Ectodermal cell (in vitro differentiated cells): ENCODE results near the gene ITIH3.
"Not testable (repeated sequence)": the region's sequence is repeated elsewhere in the genome, so short reads cannot be mapped to it uniquely, and the experiment has no call there.

Experiments
- H3K27ac ChIP-seq: 2 replicates; pipeline ENCODE4 v1.7.0; 2013; ENCODE audit warnings: mild to moderate bottlenecking, low read depth, low read length; ENCODE audit not compliant: insufficient read depth, poor library complexity, severe bottlenecking
- H3K27me3 ChIP-seq: 2 replicates; pipeline ENCODE4 v1.7.0; 2013; ENCODE audit warnings: mild to moderate bottlenecking, low read length; ENCODE audit not compliant: insufficient read depth, control insufficient read depth, poor library complexity, severe bottlenecking
- H3K36me3 ChIP-seq: one replicate; pipeline ENCODE4 v1.7.0; 2013; ENCODE audit warnings: low read length; ENCODE audit not compliant: control insufficient read depth, insufficient read depth
- H3K4me1 ChIP-seq: one replicate; pipeline ENCODE4 v1.7.0; 2013; ENCODE audit warnings: low read length; ENCODE audit not compliant: control insufficient read depth, insufficient read depth
- H3K4me3 ChIP-seq: 2 replicates; pipeline ENCODE4 v1.7.0; 2013; ENCODE audit warnings: low read depth, low read length, control low read depth; ENCODE audit not compliant: insufficient read depth
- H3K9me3 ChIP-seq: 2 replicates; pipeline ENCODE4 v1.7.0; 2013; ENCODE audit warnings: mild to moderate bottlenecking, low read length, moderate library complexity; ENCODE audit not compliant: control insufficient read depth
- WGBS, 2 experiments: methylation state at CpG; one replicate each; pipeline ENCODE4 v1.1.7; 2013; ENCODE audit warnings: missing lambda C conversion rate in 2 of 2; 5-methylcytosine and 5-hydroxymethylcytosine counted together

The ITIH3 gene

DNA sequence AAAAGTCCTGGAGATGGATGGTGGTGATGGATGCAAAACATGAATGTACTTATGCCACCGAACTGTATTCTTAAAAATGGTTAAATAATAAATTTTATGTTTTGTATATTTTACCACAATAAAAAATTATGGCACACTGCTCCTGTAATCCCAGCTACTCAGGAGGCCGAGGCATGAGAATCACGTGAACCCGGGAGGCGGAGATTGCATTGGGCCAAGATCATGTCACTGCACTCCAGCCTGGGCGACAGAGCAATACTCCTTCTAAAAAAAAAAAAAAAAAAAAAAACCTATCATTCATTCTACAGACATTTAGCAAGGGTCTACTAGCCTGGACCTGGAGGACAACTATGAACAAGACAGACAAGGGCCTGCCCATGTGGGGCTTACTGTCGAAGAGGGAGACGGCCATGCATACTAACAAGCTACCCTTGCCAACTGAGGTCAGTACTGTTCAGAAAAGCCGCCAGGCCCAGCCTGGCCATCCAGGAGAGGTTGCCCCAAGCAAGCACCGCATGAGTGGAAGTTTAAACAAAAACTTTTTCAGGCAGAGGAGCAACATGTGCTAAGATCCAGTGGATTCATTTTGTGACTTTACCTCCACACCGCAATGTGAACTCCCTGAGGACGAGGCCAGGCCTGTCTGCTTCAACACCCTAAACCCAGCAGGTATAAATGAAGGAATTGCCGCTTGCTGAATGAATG is 21.1 kb upstream of the ITIH3 start:
- Histone ChIP-seq H3K27me3 (no peaks in the 10 kb centered on the region), H3K27ac (no peak overlapping the region), H3K4me1 (no peaks in the 10 kb centered on the region), H3K4me3 (no peak overlapping the region), H3K36me3 (no peaks in the 10 kb centered on the region), H3K9me3 (no peaks in the 10 kb centered on the region)
- 93 to 94% methylated on average over 12 to 13 of the region's 13 CpGs for WGBS, 2 experiments

GRCh38 chr3:52774066-52774713 is 20.4 kb upstream of the ITIH3 start:
- no peak overlapping the region for H3K27ac ChIP-seq
- H3K4me3 ChIP-seq: no peak overlapping the region
- H3K36me3 ChIP-seq: no peaks in the 10 kb centered on the region
- no peaks in the 10 kb centered on the region for H3K27me3 ChIP-seq
- no peaks in the 10 kb centered on the region for H3K9me3 ChIP-seq
- WGBS, 2 experiments: 84 to 88% methylated on average over 8 of the region's 8 CpGs
- H3K4me1 ChIP-seq: no peaks in the 10 kb centered on the region

GRCh38 chr3:52774901-52775864 is 19.4 kb upstream of the ITIH3 start:
- no peaks in the 10 kb centered on the region for H3K4me1 ChIP-seq
- H3K27me3 ChIP-seq: no peaks in the 10 kb centered on the region
- no peak overlapping the region for H3K27ac ChIP-seq
- H3K9me3 ChIP-seq: no peaks in the 10 kb centered on the region
- 81 to 85% methylated on average over 6 of the region's 6 CpGs for WGBS, 2 experiments
- no peak overlapping the region for H3K4me3 ChIP-seq
- no peaks in the 10 kb centered on the region for H3K36me3 ChIP-seq

- no peaks in the 10 kb centered on the region for H3K4me1 ChIP-seq
- WGBS, 2 experiments: 81 to 87% methylated on average over 8 of the region's 8 CpGs
- H3K27ac ChIP-seq: no peak overlapping the region
- H3K9me3 ChIP-seq: no peaks in the 10 kb centered on the region
- H3K36me3 ChIP-seq: no peaks in the 10 kb centered on the region
- no peaks in the 10 kb centered on the region for H3K27me3 ChIP-seq
- no peak overlapping the region for H3K4me3 ChIP-seq
Measured at GRCh38 chr3:52775877-52776276, 18.7 kb upstream of the ITIH3 start.

DNA sequence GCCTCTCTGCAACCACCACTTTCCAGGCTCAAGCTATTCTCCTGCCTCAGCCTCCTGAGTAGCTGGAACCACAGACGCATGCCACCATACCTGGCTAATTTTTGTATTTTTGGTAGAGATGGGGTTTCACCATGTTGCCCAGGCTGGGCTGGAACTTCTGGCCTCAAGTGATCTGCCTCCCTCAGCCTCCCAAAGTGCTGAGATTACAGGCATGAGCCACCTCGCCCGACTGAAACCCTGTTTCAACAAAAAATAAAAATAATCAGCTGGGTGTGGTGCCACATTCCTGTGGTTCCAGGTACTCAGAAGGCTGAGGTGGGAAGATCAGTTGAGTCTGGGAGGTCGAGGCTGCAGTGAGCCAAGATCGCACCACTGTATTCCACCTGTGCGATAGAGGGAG is 18.1 kb upstream of the ITIH3 start:
- 81 to 88% methylated on average over 6 of the region's 6 CpGs for WGBS, 2 experiments
- not testable (repeated sequence) for H3K27ac ChIP-seq, H3K4me1 ChIP-seq, H3K9me3 ChIP-seq, H3K4me3 ChIP-seq, H3K36me3 ChIP-seq, H3K27me3 ChIP-seq

DNA sequence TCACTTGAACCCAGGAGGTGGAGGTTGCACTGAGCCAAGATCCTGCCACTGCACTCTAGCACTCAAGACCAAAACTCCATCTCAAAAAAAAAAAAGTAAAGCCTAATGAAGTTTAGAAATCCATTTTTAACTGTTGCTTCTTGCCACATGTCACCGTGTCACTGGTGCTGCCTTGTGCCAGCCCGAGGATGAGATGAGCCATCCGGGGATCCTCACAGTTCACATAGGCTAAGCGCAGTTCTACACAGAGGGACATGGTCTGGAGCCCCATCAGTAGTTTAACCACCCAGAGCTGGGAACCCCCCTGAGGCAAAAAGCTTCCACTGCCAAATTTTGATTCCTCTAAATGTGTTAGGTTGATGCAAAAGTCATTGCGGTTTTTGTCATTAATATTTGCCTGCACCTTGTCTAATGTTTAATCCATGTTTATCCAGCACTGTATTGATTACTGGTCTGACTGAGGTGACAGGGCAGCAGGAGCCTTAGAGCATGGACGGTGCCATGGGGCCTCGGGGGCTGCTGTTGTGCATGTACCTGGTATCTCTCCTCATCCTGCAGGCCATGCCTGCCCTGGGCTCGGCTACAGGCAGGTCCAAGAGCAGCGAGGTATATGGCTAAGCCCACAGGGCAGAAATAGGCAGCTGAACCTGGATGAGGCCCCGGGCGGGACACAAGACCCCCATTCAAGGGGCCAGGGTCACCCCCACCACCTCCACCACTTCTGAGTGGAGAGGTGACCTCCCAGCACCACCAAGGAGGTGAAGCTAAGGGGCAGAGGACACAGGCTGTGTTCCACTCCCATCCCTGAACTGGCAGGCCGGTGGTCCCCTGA is 17.3 kb upstream of the ITIH3 start, which contains the start of gene ITIH1:
TSS of gene ITIH1 (plus strand) at position 473 of the 832 bp plus-strand sequence. CDS start at position 490, 17 bp downstream.
- H3K36me3 ChIP-seq: no peaks in the 10 kb centered on the region
- 90% methylated on average over 12 of the region's 12 CpGs for WGBS, 2 experiments
- H3K4me1 ChIP-seq: no peaks in the 10 kb centered on the region
- H3K9me3 ChIP-seq: no peaks in the 10 kb centered on the region
- no peaks in the 10 kb centered on the region for H3K27me3 ChIP-seq
- H3K27ac ChIP-seq: no peak within 1 kb of the TSS
- H3K4me3 ChIP-seq: no peak within 1 kb of the TSS

DNA sequence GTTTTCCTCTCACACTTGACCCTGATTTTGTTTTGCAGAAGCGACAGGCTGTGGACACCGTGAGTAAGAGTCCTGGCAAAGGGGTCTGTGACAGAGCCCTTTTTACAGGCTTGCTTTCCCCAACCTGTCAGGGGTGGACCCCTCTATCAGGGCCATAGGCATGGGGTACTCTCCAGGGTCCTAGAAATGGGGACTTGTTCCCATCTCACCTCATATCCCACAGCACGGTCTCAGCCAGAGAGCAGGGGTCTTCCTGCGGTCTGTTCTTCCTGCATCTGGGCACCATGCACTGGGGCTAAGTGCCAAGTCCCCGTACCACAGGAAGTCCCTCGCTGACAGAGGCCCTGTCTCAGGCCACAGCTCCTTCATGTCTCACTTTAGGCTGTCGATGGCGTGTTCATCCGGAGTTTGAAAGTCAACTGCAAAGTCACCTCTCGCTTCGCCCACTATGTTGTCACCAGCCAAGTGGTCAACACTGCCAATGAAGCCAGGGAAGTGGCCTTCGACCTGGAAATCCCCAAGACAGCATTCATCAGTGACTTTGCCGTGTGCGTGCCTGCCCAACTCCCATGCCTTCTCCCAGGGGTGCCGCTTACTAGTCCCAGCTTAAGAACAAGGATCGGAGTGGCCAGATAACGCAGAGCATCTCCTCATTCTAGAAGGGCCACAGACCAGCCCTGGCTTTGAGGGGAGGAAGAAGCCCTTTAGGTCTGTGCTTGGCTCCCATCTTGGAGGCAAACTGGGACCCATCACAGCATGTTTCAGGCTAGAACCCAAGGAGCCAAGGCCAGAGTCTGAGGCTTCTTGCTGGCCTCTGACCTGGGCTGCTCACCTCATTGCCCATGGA is 16.4 kb upstream of the ITIH3 start:
- Histone ChIP-seq H3K27ac (no peak overlapping the region), H3K4me3 (no peak overlapping the region), H3K36me3 (no peaks in the 10 kb centered on the region), H3K9me3 (no peaks in the 10 kb centered on the region), H3K27me3 (no peaks in the 10 kb centered on the region), H3K4me1 (no peaks in the 10 kb centered on the region)
- WGBS, 2 experiments: 93% methylated on average over 17 of the region's 17 CpGs

- no peak overlapping the region for H3K4me3 ChIP-seq
- H3K4me1 ChIP-seq: no peaks in the 10 kb centered on the region
- no peaks in the 10 kb centered on the region for H3K9me3 ChIP-seq
- WGBS, 2 experiments: 93 to 95% methylated on average over 11 of the region's 11 CpGs
- H3K27ac ChIP-seq: no peak overlapping the region
- no peaks in the 10 kb centered on the region for H3K36me3 ChIP-seq
- no peaks in the 10 kb centered on the region for H3K27me3 ChIP-seq
Measured at GRCh38 chr3:52779011-52779836, 15.4 kb upstream of the ITIH3 start.
